Measurements from ENCODE around the gene TCF4.

TCF4 gene

DNA sequence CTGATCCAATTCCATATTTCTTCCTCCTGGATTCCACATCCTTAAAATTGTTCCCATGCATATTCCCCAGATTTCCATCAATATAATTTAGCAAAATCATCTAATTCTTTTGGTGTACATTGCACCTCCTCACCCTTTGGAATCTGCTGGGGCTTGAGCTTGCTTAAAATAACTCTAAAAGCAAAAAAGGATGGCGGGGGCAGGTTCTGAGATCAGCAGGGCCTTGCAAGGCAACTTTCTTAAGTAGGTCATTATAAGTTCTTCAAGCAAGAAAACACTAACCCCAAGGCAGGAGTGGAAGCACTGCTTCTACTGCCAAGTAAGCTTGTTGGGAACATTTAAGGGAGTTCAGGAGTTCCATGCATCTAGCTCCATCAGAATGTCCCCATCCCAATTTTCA, 374.4 kb downstream of the TCF4 start:
- no peak for TF ChIP-seq TAF1 (IDR thresholded peaks at IDR 0.05; ENCODE audit: low read depth, low read length)
- no peak for TF ChIP-seq POLR2A (IDR thresholded peaks at IDR 0.05; ENCODE audit: low read depth, low read length)
- no peak for TF ChIP-seq POU2F2 (IDR thresholded peaks at IDR 0.05; ENCODE audit: low read depth, low read length)
- TF ChIP-seq PAX5 (IDR thresholded peaks at IDR 0.05; ENCODE audit: insufficient read depth, low read length, severe bottlenecking), result no peak
- TF ChIP-seq POLR2AphosphoS5 (IDR thresholded peaks at IDR 0.05; ENCODE audit: low read depth, low read length), result no peak
- TF ChIP-seq SPI1 (IDR thresholded peaks at IDR 0.05; ENCODE audit: low read depth, low read length), result no peak
- no peak for FAIRE-seq

GRCh38 chr18:55206927-55207326, 381.1 kb downstream of the TCF4 start:
- DNase-seq (ENCODE audit: insufficient read length, low spot score) (no peak), FAIRE-seq (no peak)
- TF ChIP-seq POLR2A (IDR thresholded peaks at IDR 0.05; ENCODE audit: low read depth, low read length), result no peak
- TF ChIP-seq TAF1 (IDR thresholded peaks at IDR 0.05; ENCODE audit: low read depth, low read length), result no peak

More for the DNA sequence above, 374.4 kb downstream of the TCF4 start:
- DNase-seq (ENCODE audit: insufficient read length, low spot score), result no peak

DNA sequence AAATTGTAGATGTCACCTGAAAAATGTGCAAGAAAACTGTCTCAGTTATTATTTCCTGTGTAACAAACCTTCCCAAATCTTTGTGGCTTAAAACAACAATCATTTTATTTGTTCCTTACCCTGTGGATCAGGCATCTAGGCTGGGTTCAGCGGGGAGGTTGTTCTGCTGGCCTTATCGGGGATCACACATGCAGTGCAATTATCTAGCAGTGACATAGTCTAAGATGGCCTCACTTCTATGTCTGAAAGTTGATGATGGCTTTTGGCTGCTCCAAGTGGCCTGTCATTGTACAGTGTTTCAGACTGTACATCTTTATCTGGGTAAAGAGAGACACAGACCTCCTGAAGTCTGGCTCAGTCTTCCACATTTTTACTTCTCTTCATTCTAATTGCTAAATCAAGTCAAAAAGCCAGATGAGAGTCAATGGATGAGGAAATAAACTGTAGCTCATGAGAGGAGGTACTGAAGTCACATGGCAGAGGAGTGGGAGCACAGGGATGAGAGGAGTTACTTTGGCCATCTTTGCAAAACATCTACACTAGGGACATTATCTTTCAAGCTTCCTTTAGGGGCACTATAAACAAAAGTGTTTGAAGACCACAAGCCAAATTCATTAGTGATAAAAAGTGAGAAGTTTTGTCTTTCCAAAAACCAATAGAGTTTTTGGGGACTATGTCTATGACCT, 385.6 kb downstream of the TCF4 start:
- TF ChIP-seq POLR2AphosphoS5 (IDR thresholded peaks at IDR 0.05; ENCODE audit: low read depth, low read length) (no peak), PAX5 (IDR thresholded peaks at IDR 0.05; ENCODE audit: insufficient read depth, low read length, severe bottlenecking) (no peak), POU2F2 (IDR thresholded peaks at IDR 0.05; ENCODE audit: low read depth, low read length) (no peak), POLR2A (IDR thresholded peaks at IDR 0.05; ENCODE audit: low read depth, low read length) (no peak)
- DNase-seq (ENCODE audit: insufficient read length, low spot score) (no peak), FAIRE-seq (no peak)

GRCh38 chr18:55199291-55199963, 388.6 kb downstream of the TCF4 start:
- DNase-seq (ENCODE audit: insufficient read length, low spot score), result no peak
- no peak for FAIRE-seq
- no peak for TF ChIP-seq TAF1 (IDR thresholded peaks at IDR 0.05; ENCODE audit: low read depth, low read length)

- no peak for DNase-seq (ENCODE audit: insufficient read length, low spot score)
- FAIRE-seq, result no peak
- TF ChIP-seq POLR2AphosphoS5 (IDR thresholded peaks at IDR 0.05; ENCODE audit: low read depth, low read length) (no peak), PAX5 (IDR thresholded peaks at IDR 0.05; ENCODE audit: insufficient read depth, low read length, severe bottlenecking) (no peak), SPI1 (IDR thresholded peaks at IDR 0.05; ENCODE audit: low read depth, low read length) (no peak), POU2F2 (IDR thresholded peaks at IDR 0.05; ENCODE audit: low read depth, low read length) (no peak), POLR2A (IDR thresholded peaks at IDR 0.05; ENCODE audit: low read depth, low read length) (no peak), TAF1 (IDR thresholded peaks at IDR 0.05; ENCODE audit: low read depth, low read length) (no peak)
These were observed 392.1 kb downstream of the TCF4 start for GRCh38 chr18:55195863-55196262.

GRCh38 chr18:55189972-55190371, 398.0 kb downstream of the TCF4 start:
- TF ChIP-seq TAF1 (IDR thresholded peaks at IDR 0.05; ENCODE audit: low read depth, low read length) (no peak), POLR2AphosphoS5 (IDR thresholded peaks at IDR 0.05; ENCODE audit: low read depth, low read length) (no peak), POLR2A (IDR thresholded peaks at IDR 0.05; ENCODE audit: low read depth, low read length) (no peak), POU2F2 (IDR thresholded peaks at IDR 0.05; ENCODE audit: low read depth, low read length) (no peak), PAX5 (IDR thresholded peaks at IDR 0.05; ENCODE audit: insufficient read depth, low read length, severe bottlenecking) (no peak), SPI1 (IDR thresholded peaks at IDR 0.05; ENCODE audit: low read depth, low read length) (no peak)
- DNase-seq (ENCODE audit: insufficient read length, low spot score) (no peak), FAIRE-seq (no peak)

- FAIRE-seq (no peak), DNase-seq (ENCODE audit: insufficient read length, low spot score) (no peak)
- no peak for TF ChIP-seq POLR2A (IDR thresholded peaks at IDR 0.05; ENCODE audit: low read depth, low read length)
These were observed 401.4 kb downstream of the TCF4 start for GRCh38 chr18:55186588-55186987.

- no peak for FAIRE-seq
- TF ChIP-seq SPI1 (IDR thresholded peaks at IDR 0.05; ENCODE audit: low read depth, low read length) (no peak), POLR2AphosphoS5 (IDR thresholded peaks at IDR 0.05; ENCODE audit: low read depth, low read length) (no peak), TAF1 (IDR thresholded peaks at IDR 0.05; ENCODE audit: low read depth, low read length) (no peak), POU2F2 (IDR thresholded peaks at IDR 0.05; ENCODE audit: low read depth, low read length) (no peak), PAX5 (IDR thresholded peaks at IDR 0.05; ENCODE audit: insufficient read depth, low read length, severe bottlenecking) (no peak), POLR2A (IDR thresholded peaks at IDR 0.05; ENCODE audit: low read depth, low read length) (no peak)
- no peak for DNase-seq (ENCODE audit: insufficient read length, low spot score)
These were observed 402.6 kb downstream of the TCF4 start for GRCh38 chr18:55185391-55185790.

DNA sequence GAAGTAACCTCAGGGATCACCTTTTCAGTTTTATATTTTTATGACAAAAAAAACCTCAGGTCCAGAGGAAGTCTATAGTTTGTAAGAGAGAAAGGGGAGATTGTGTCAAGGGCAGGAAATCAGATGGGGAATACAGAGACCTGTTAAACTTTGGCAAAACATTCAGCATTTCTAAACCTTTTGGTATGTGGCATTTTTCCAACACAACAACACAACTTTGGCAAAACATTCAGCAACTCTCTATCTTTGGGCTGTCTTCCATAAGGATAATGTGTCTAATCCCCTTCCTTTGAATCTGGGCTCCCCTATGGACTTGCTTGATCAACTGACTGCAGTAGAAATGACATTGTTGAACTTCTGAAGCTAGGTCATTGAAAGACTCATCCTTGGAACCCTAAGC, 408.2 kb downstream of the TCF4 start:
- TF ChIP-seq PAX5 (IDR thresholded peaks at IDR 0.05; ENCODE audit: insufficient read depth, low read length, severe bottlenecking) (no peak), SPI1 (IDR thresholded peaks at IDR 0.05; ENCODE audit: low read depth, low read length) (no peak), POLR2A (IDR thresholded peaks at IDR 0.05; ENCODE audit: low read depth, low read length) (no peak), POLR2AphosphoS5 (IDR thresholded peaks at IDR 0.05; ENCODE audit: low read depth, low read length) (no peak), POU2F2 (IDR thresholded peaks at IDR 0.05; ENCODE audit: low read depth, low read length) (no peak), TAF1 (IDR thresholded peaks at IDR 0.05; ENCODE audit: low read depth, low read length) (no peak)
- DNase-seq (ENCODE audit: insufficient read length, low spot score) (no peak), FAIRE-seq (no peak)

DNA sequence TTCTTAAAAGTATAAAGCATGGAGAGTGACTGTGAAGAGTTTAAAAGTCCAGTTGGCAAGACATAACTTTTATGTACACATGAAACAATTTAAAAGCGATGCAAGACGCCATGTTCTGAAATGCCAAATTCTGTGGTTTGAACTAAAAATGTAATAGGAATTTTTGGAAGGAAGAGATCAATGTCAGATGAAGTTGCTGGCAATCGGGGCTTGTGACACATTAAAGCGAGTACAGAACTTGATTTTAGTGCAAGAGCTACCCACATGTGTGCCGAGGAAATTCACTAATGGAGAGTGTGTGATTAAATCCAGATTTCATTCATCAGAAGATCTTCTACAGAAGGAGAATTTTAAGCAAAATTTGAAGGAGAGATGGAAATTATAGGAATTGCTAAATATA, 408.6 kb downstream of the TCF4 start:
- DNase-seq (ENCODE audit: insufficient read length, low spot score) (no peak), FAIRE-seq (no peak)
- TF ChIP-seq TAF1 (IDR thresholded peaks at IDR 0.05; ENCODE audit: low read depth, low read length) (no peak), POU2F2 (IDR thresholded peaks at IDR 0.05; ENCODE audit: low read depth, low read length) (no peak), POLR2AphosphoS5 (IDR thresholded peaks at IDR 0.05; ENCODE audit: low read depth, low read length) (no peak), PAX5 (IDR thresholded peaks at IDR 0.05; ENCODE audit: insufficient read depth, low read length, severe bottlenecking) (no peak), SPI1 (IDR thresholded peaks at IDR 0.05; ENCODE audit: low read depth, low read length) (no peak), POLR2A (IDR thresholded peaks at IDR 0.05; ENCODE audit: low read depth, low read length) (no peak)
